GM03348 (cell line): ENCODE measurements around the gene DAGLA.

ENCODE experiments used
- DNase-seq: peaks from one replicate; pipeline ENCODE4 v3.0.0; 2012; ENCODE audit warnings: low spot score

Gene DAGLA

GRCh38 chr11:61746442-61747191 lies 66.4 kb downstream of the DAGLA start:
- no peak for DNase-seq

GRCh38 chr11:61747192-61747966 lies 67.2 kb downstream of the DAGLA start:
- DNase-seq: peak; percentile 94

- DNase-seq: no peak
Observed at GRCh38 chr11:61747967-61748285, 67.7 kb downstream of the DAGLA start.

- no peak for DNase-seq
Observed at GRCh38 chr11:61749591-61750217, 69.5 kb downstream of the DAGLA start.

- no peak for DNase-seq
Observed at GRCh38 chr11:61750631-61751273, 70.6 kb downstream of the DAGLA start.

- no peak for DNase-seq
Observed at GRCh38 chr11:61751384-61751783, 71.2 kb downstream of the DAGLA start.

GRCh38 chr11:61752117-61752924 lies 72.1 kb downstream of the DAGLA start, which contains the start of gene MYRF:
Gene MYRF (plus strand): TSS chr11:61752636. CDS start chr11:61752745, 109 bp downstream.
- DNase-seq: peak; percentile 92

GRCh38 chr11:61752925-61753521 lies 72.8 kb downstream of the DAGLA start:
- DNase-seq: no peak

- DNase-seq: no peak
Observed at GRCh38 chr11:61753672-61754071, 73.5 kb downstream of the DAGLA start.

- no peak for DNase-seq
Observed at GRCh38 chr11:61754534-61755482, 74.6 kb downstream of the DAGLA start.

GRCh38 chr11:61756147-61756451 lies 75.9 kb downstream of the DAGLA start:
- DNase-seq: no peak

GRCh38 chr11:61756452-61757212 lies 76.4 kb downstream of the DAGLA start:
- DNase-seq: no peak

GRCh38 chr11:61757213-61757862 lies 77.1 kb downstream of the DAGLA start:
- DNase-seq: no peak

GRCh38 chr11:61760946-61761345 lies 80.8 kb downstream of the DAGLA start:
- no peak for DNase-seq

GRCh38 chr11:61761440-61762222 lies 81.4 kb downstream of the DAGLA start:
- DNase-seq: no peak

- no peak for DNase-seq
Observed at GRCh38 chr11:61762223-61762615, 82.0 kb downstream of the DAGLA start.

- DNase-seq: no peak
Observed at GRCh38 chr11:61762798-61763197, 82.6 kb downstream of the DAGLA start.

GRCh38 chr11:61763930-61764605 lies 83.9 kb downstream of the DAGLA start:
- no peak for DNase-seq
